ENCODE measurements around the gene MB21D2.
"Not testable (repeated sequence)": the region's sequence is repeated elsewhere in the genome, so short reads cannot be mapped to it uniquely, and the experiment has no call there.

Gene MB21D2

GRCh38 chr3:192858849-192859585 lies 58.6 kb downstream of the MB21D2 start:
- DNase-seq = no peak

- no peak for DNase-seq
These were observed 60.4 kb downstream of the MB21D2 start for GRCh38 chr3:192857260-192857661.

- no peak for DNase-seq
These were observed 62.2 kb downstream of the MB21D2 start for GRCh38 chr3:192855434-192855833.

- peak in 1 of 2 experiments; percentile 64 for DNase-seq
These were observed 65.8 kb downstream of the MB21D2 start for GRCh38 chr3:192851821-192852372.

GRCh38 chr3:192850451-192850981 lies 67.1 kb downstream of the MB21D2 start:
- DNase-seq = no peak

- not testable (repeated sequence) for DNase-seq
These were observed 67.8 kb downstream of the MB21D2 start for GRCh38 chr3:192849821-192850220.

GRCh38 chr3:192848371-192849233 lies 69.1 kb downstream of the MB21D2 start:
- no peak for DNase-seq

- peak in 1 of 2 experiments; percentile 45 for DNase-seq
These were observed 69.7 kb downstream of the MB21D2 start for GRCh38 chr3:192847941-192848340.

GRCh38 chr3:192845526-192845855 lies 72.2 kb downstream of the MB21D2 start:
- no peak for DNase-seq

GRCh38 chr3:192844836-192845525 lies 72.7 kb downstream of the MB21D2 start:
- no peak for DNase-seq

- DNase-seq = no peak
These were observed 73.2 kb downstream of the MB21D2 start for GRCh38 chr3:192844486-192844765.

- DNase-seq = no peak
These were observed 73.8 kb downstream of the MB21D2 start for GRCh38 chr3:192843723-192844485.

GRCh38 chr3:192843119-192843518 lies 74.5 kb downstream of the MB21D2 start:
- DNase-seq = no peak

GRCh38 chr3:192842711-192843110 lies 74.9 kb downstream of the MB21D2 start:
- DNase-seq = no peak

- no peak for DNase-seq
These were observed 75.5 kb downstream of the MB21D2 start for GRCh38 chr3:192842138-192842537.

GRCh38 chr3:192841428-192841827 lies 76.2 kb downstream of the MB21D2 start:
- no peak for DNase-seq

GRCh38 chr3:192840143-192840836 lies 77.4 kb downstream of the MB21D2 start:
- no peak for DNase-seq

- DNase-seq = no peak
These were observed 81.5 kb downstream of the MB21D2 start for GRCh38 chr3:192835818-192836815.

GRCh38 chr3:192834428-192834827 lies 83.2 kb downstream of the MB21D2 start:
- no peak for DNase-seq

GRCh38 chr3:192833177-192833890 lies 84.3 kb downstream of the MB21D2 start:
- DNase-seq = no peak

Measured in NCI-H2081 (cell line).